IMR-90 (cell line): Measurements from ENCODE around the gene MATK. TPM values are rescaled to one million over a fixed set of nuclear protein-coding genes. Genes with fewer than 3 reads are reported as not detected.

Experiments used
- ATAC-seq: fragments of 200-7000 bp; cut with Tn5 transposase; 2 replicates; pipeline ENCODE4 v1.9.1; 2020; ENCODE audit warnings: low read depth, mild to moderate bottlenecking, moderate library complexity
- BruUV-seq: library from RNA; stranded (reverse); fragments of 400-500 nt; replicated peaks from 2 replicates; lab custom pipeline; 2021; lab: Mats Ljungman, UMichigan
- CTCF ChIA-PET: fragments of 300-600 bp; formaldehyde crosslinking; extraction: SDS; loops from one replicate; lab custom pipeline; 2021; ENCODE audit warnings: antibody characterized with exemption; lab: Yijun Ruan, JAX
- POLR2A ChIA-PET: fragments of 300-600 bp; sonication (Branson Sonifier 250); formaldehyde crosslinking; loops from one replicate; lab custom pipeline; 2022; ENCODE audit warnings: antibody characterized with exemption; ENCODE audit not compliant: unreplicated experiment; lab: Charles Lee
- DNase-seq: peaks from one replicate; pipeline ENCODE4 v3.0.0; 2013
- H2AFZ ChIP-seq: replicated peaks from 2 replicates; pipeline ENCODE3; 2013; ENCODE audit warnings: low read length, mild to moderate bottlenecking; ENCODE audit not compliant: poor library complexity
- H2AK5ac ChIP-seq: 2 replicates; pipeline ENCODE4 v1.6.1; 2013; ENCODE audit warnings: low read depth, low read length, inconsistent platforms
- H2AK9ac ChIP-seq: replicated peaks from 2 replicates; pipeline ENCODE3; 2013; ENCODE audit warnings: mild to moderate bottlenecking, low read depth, low read length, moderate library complexity; ENCODE audit not compliant: poor library complexity
- H2BK120ac ChIP-seq: 2 replicates; pipeline ENCODE4 v1.6.1; 2013; ENCODE audit warnings: low read depth, low read length, inconsistent platforms
- H2BK15ac ChIP-seq: 3 replicates; pipeline ENCODE4 v1.6.1; 2013; ENCODE audit warnings: low read depth, low read length, inconsistent platforms
- H2BK20ac ChIP-seq: 2 replicates; pipeline ENCODE4 v1.6.1; 2013; ENCODE audit warnings: low read depth, mild to moderate bottlenecking, inconsistent platforms, low read length, moderate library complexity
- H2BK5ac ChIP-seq: 2 replicates; pipeline ENCODE4 v1.6.1; 2013; ENCODE audit warnings: mild to moderate bottlenecking, low read depth, low read length, inconsistent platforms; ENCODE audit not compliant: poor library complexity, severe bottlenecking
- H3K14ac ChIP-seq: replicated peaks from 2 replicates; pipeline ENCODE4 v1.6.1; 2013; ENCODE audit warnings: low read depth, low read length, inconsistent platforms
- H3K18ac ChIP-seq: 2 replicates; pipeline ENCODE4 v1.6.1; 2013; ENCODE audit warnings: low read depth, low read length, control low read depth
- H3K23ac ChIP-seq: 2 replicates; pipeline ENCODE4 v1.6.1; 2013; ENCODE audit warnings: low read depth, low read length, inconsistent platforms
- H3K27ac ChIP-seq: 2 replicates; pipeline ENCODE4 v1.5.1; 2013; ENCODE audit warnings: mild to moderate bottlenecking, control low read depth, low read length; ENCODE audit not compliant: insufficient read depth
- H3K27me3 ChIP-seq: 2 replicates; pipeline ENCODE4 v1.6.1; 2013; ENCODE audit warnings: low read length; ENCODE audit not compliant: control insufficient read depth, insufficient read depth
- H3K36me3 ChIP-seq: 2 replicates; pipeline ENCODE4 v1.6.1; 2013; ENCODE audit warnings: low read length, mixed read lengths; ENCODE audit not compliant: control insufficient read depth, insufficient read depth
- H3K4ac ChIP-seq: 2 replicates; pipeline ENCODE4 v1.6.1; 2013; ENCODE audit warnings: low read depth, low read length, inconsistent platforms
- H3K4me1 ChIP-seq: 2 replicates; pipeline ENCODE4 v1.6.1; 2013; ENCODE audit warnings: low read length, mixed read lengths; ENCODE audit not compliant: control insufficient read depth, insufficient read depth
- H3K4me2 ChIP-seq: 2 replicates; pipeline ENCODE4 v1.6.1; 2013; ENCODE audit warnings: low read depth, mild to moderate bottlenecking, control low read depth, low read length, moderate library complexity
- H3K4me3 ChIP-seq: 2 replicates; pipeline ENCODE4 v1.5.1; 2013; ENCODE audit warnings: low read depth, mild to moderate bottlenecking, control low read depth, low read length, moderate library complexity; ENCODE audit not compliant: insufficient read depth
- H3K56ac ChIP-seq: 2 replicates; pipeline ENCODE4 v1.6.1; 2013; ENCODE audit warnings: low read length, inconsistent platforms; ENCODE audit not compliant: insufficient read depth; ENCODE audit errors: extremely low read depth
- H3K79me1 ChIP-seq, 2 experiments: 2 replicates each; pipeline ENCODE4 v1.6.1; 2013; ENCODE audit warnings: low read length in 2 of 2, inconsistent platforms in 1 of 2, low read depth in 1 of 2
- H3K9ac ChIP-seq: 2 replicates; pipeline ENCODE4 v1.6.1; 2013; ENCODE audit warnings: low read depth, low read length, control low read depth
- H3K9me1 ChIP-seq: 2 replicates; pipeline ENCODE4 v1.6.1; 2013; ENCODE audit warnings: low read length, inconsistent platforms; ENCODE audit not compliant: insufficient read depth
- H3K9me3 ChIP-seq: 2 replicates; pipeline ENCODE4 v1.6.1; 2013; ENCODE audit warnings: low read length; ENCODE audit not compliant: control insufficient read depth, insufficient read depth
- H4K20me1 ChIP-seq: 2 replicates; pipeline ENCODE4 v1.6.1; 2013; ENCODE audit warnings: low read length, inconsistent platforms; ENCODE audit not compliant: insufficient read depth
- H4K5ac ChIP-seq: 2 replicates; pipeline ENCODE4 v1.6.1; 2013; ENCODE audit warnings: mild to moderate bottlenecking, low read depth, low read length, control low read depth
- H4K8ac ChIP-seq, 2 experiments: 2 replicates each; pipeline ENCODE4 v1.6.1; 2013; ENCODE audit warnings: low read depth in 2 of 2, low read length in 2 of 2, control low read depth in 1 of 2, inconsistent platforms in 1 of 2
- H4K91ac ChIP-seq: 2 replicates; pipeline ENCODE4 v1.6.1; 2013; ENCODE audit warnings: low read depth, low read length, inconsistent platforms; ENCODE audit not compliant: insufficient read depth
- BHLHE40 ChIP-seq: fragments of 150-350 bp; IDR thresholded peaks from 2 replicates; pipeline ENCODE4 v1.6.1; 2016; ENCODE audit warnings: mild to moderate bottlenecking, low read depth, low read length
- CHD1 ChIP-seq: IDR thresholded peaks from 2 replicates; pipeline ENCODE4 v1.6.1; 2012; ENCODE audit warnings: low read depth, low read length, improper control_type of control experiment
- ELK1 ChIP-seq: fragments of 150-350 bp; IDR thresholded peaks from 2 replicates; pipeline ENCODE4 v1.6.1; 2016; ENCODE audit warnings: low read depth, mild to moderate bottlenecking, low read length, moderate library complexity, borderline replicate concordance
- FOS ChIP-seq: fragments of 150-350 bp; IDR thresholded peaks from 2 replicates; pipeline ENCODE4 v1.6.1; 2016; ENCODE audit warnings: low read depth, low read length
- MAFK ChIP-seq: IDR thresholded peaks from 2 replicates; pipeline ENCODE4 v1.6.1; 2012; ENCODE audit warnings: low read depth, low read length, improper control_type of control experiment
- MAZ ChIP-seq: IDR thresholded peaks from 2 replicates; pipeline ENCODE4 v1.6.1; 2012; ENCODE audit warnings: low read depth, mild to moderate bottlenecking, low read length, improper control_type of control experiment, moderate library complexity, borderline replicate concordance
- MXI1 ChIP-seq: IDR thresholded peaks from 2 replicates; pipeline ENCODE4 v1.6.1; 2012; ENCODE audit warnings: low read depth, mild to moderate bottlenecking, low read length, moderate library complexity, borderline replicate concordance
- NFE2L2 ChIP-seq: fragments of 150-350 bp; IDR thresholded peaks from 2 replicates; pipeline ENCODE4 v1.6.1; 2016; ENCODE audit warnings: low read depth, mild to moderate bottlenecking, low read length
- WGBS, 2 experiments: methylation state at CpG; one replicate each; pipeline versions ENCODE4 v1.1.5 to v1.1.7; 2013; ENCODE audit warnings: missing lambda C conversion rate in 2 of 2; ENCODE audit not compliant: insufficient read length in 1 of 2; ENCODE audit errors: extremely low coverage in 2 of 2; 5-methylcytosine and 5-hydroxymethylcytosine counted together
- dilution Hi-C: fragments of 300-500 bp; cut with HindIII; formaldehyde crosslinking; loops from one replicate; pipeline ENCODE4 v1.14.3; 2018; ENCODE audit warnings: low sequenced_read_pairs; ENCODE audit not compliant: unreplicated experiment
- in situ Hi-C: fragments of 300-500 bp; cut with MboI; formaldehyde crosslinking; loops from 3 replicates; pipeline ENCODE4 v1.14.3; 2019; ENCODE audit warnings: low sequenced_read_pairs, inconsistent platforms, mixed read lengths
- intact Hi-C: fragments of 100-400 bp; cut with micrococcal nuclease; formaldehyde crosslinking; loops from 2 replicates; pipeline ENCODE4 v1.10.0; 2022
- polyA plus RNA-seq, 3 experiments: library from polyadenylated mRNA; depleted of rRNA; stranded (reverse); fragments of >200 nt; gene quantifications; 2 replicates each; pipeline ENCODE4 v1.2.3, GENCODE V29; 2012; ENCODE audit warnings: low replicate concordance in 1 of 3
- total RNA-seq: library from RNA; depleted of rRNA; stranded (reverse); fragments of >200 nt; gene quantifications from 2 replicates; pipeline ENCODE4 v1.2.3, GENCODE V29; 2012
- TF ChIP-seq, protein P1 (sequence below): fragments of 150-350 bp; IDR thresholded peaks from 2 replicates; pipeline ENCODE4 v1.6.1; 2017; ENCODE audit warnings: mild to moderate bottlenecking, antibody characterized with exemption, low read length, low read depth

Gene MATK
- total and polyA plus RNA-seq, 2 of the 4 experiments (the other 2 are of a cell fraction), result not detected

DNA sequence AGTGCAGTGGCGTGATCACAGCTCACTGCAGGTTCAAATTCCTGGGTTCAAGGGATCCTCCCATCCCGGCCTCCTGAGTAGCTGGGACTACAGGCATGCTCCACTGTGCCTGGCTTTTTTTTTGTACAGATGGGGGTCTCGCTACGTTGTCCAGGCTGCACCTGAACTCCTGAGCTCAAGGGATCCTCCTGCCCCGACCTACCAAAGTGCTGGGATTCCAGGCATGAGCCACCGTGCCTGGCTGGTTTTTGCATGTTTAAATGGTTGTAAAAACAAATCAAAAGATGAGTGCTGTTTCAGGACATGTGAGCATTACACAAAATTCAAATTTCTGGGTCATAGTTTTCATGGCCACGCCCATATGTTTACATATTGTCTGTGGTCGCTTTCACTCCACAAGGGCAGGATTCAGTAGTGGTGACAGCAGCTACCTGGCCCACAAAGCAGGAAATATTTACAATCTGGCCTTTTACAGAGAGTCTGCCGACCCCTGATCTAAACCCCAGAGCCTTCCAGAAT, 5.3 kb downstream of the MATK start:
- no peak overlapping the region for H2BK20ac ChIP-seq
- H3K27me3 ChIP-seq, result peaks cover 14% of the 10 kb centered on the region
- no peak for DNase-seq
- H3K79me1 ChIP-seq, result no peaks in the 10 kb centered on the region
- 92% methylated on average over 6 of the region's 9 CpGs; no CpG with 5 or more reads in 1 of the 2 experiments for WGBS, 2 experiments
- H2AK9ac ChIP-seq, result no peak overlapping the region
- peak overlapping the region; percentile 21 for H2AFZ ChIP-seq
- H3K4me1 ChIP-seq, result no peaks in the 10 kb centered on the region
- no peak for ATAC-seq
- no peak overlapping the region for H2BK15ac ChIP-seq
- in situ Hi-C loops, result no loop called here
- TF ChIP-seq, protein P1, sequence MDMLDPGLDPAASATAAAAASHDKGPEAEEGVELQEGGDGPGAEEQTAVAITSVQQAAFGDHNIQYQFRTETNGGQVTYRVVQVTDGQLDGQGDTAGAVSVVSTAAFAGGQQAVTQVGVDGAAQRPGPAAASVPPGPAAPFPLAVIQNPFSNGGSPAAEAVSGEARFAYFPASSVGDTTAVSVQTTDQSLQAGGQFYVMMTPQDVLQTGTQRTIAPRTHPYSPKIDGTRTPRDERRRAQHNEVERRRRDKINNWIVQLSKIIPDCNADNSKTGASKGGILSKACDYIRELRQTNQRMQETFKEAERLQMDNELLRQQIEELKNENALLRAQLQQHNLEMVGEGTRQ, result no peak
- TF ChIP-seq NFE2L2, result no peak
- no peak for TF ChIP-seq MAFK
- no peak for TF ChIP-seq ELK1
- no peak for TF ChIP-seq CHD1
- TF ChIP-seq MXI1, result no peak
- TF ChIP-seq BHLHE40, result no peak
- TF ChIP-seq MAZ, result no peak
- TF ChIP-seq FOS, result no peak
- H3K36me3 ChIP-seq, result no peaks in the 10 kb centered on the region
- ChIA-PET POLR2A (no interaction called here), CTCF (no interaction called here)
- H3K9ac ChIP-seq, result no peak overlapping the region
- no peak overlapping the region for H4K8ac ChIP-seq
- no peak overlapping the region for H3K14ac ChIP-seq
- H4K20me1 ChIP-seq, result no peaks in the 10 kb centered on the region
- H2AK5ac ChIP-seq, result no peak overlapping the region
- no peak overlapping the region for H4K5ac ChIP-seq
- H3K23ac ChIP-seq, result no peak overlapping the region
- no peak overlapping the region for H3K4me2 ChIP-seq
- intact Hi-C loops, result no loop called here
- H3K9me1 ChIP-seq, result no peaks in the 10 kb centered on the region
- no peak overlapping the region for H3K4me3 ChIP-seq
- H2BK120ac ChIP-seq, result no peak overlapping the region
- no TSS peak for BruUV-seq
- dilution Hi-C loops, result no loop called here
- no peak overlapping the region for H3K27ac ChIP-seq
- H4K91ac ChIP-seq, result no peak overlapping the region
- H3K56ac ChIP-seq, result no peak overlapping the region
- H3K4ac ChIP-seq, result no peak overlapping the region
- no peak overlapping the region for H3K18ac ChIP-seq
- no peak overlapping the region for H2BK5ac ChIP-seq
- H3K9me3 ChIP-seq, result peaks cover 24% of the 10 kb centered on the region
